ENCODE measurements around the gene SLC29A3.

Gene SLC29A3

GRCh38 chr10:71290331-71290730 lies 28.7 kb upstream of the SLC29A3 start:
- TF ChIP-seq GATA3 (IDR thresholded peaks at IDR 0.05; ENCODE audit: low read depth, low read length) (no peak), GATA2 (IDR thresholded peaks at IDR 0.05; ENCODE audit: low read depth, low read length) (no peak)

GRCh38 chr10:71290806-71291527 lies 28.1 kb upstream of the SLC29A3 start:
- TF ChIP-seq GATA3 (IDR thresholded peaks at IDR 0.05; ENCODE audit: low read depth, low read length) = no peak
- no peak for TF ChIP-seq GATA2 (IDR thresholded peaks at IDR 0.05; ENCODE audit: low read depth, low read length)

- TF ChIP-seq GATA3 (IDR thresholded peaks at IDR 0.05; ENCODE audit: low read depth, low read length) (no peak), GATA2 (IDR thresholded peaks at IDR 0.05; ENCODE audit: low read depth, low read length) (no peak)
Observed at GRCh38 chr10:71291528-71291900, 27.5 kb upstream of the SLC29A3 start.

- TF ChIP-seq GATA2 (IDR thresholded peaks at IDR 0.05; ENCODE audit: low read depth, low read length) = no peak
- TF ChIP-seq GATA3 (IDR thresholded peaks at IDR 0.05; ENCODE audit: low read depth, low read length) = no peak
Observed at GRCh38 chr10:71292624-71293445, 26.2 kb upstream of the SLC29A3 start.

- TF ChIP-seq GATA3 (IDR thresholded peaks at IDR 0.05; ENCODE audit: low read depth, low read length) = no peak
- no peak for TF ChIP-seq GATA2 (IDR thresholded peaks at IDR 0.05; ENCODE audit: low read depth, low read length)
Observed at GRCh38 chr10:71293446-71294084, 25.5 kb upstream of the SLC29A3 start.

- no peak for TF ChIP-seq GATA2 (IDR thresholded peaks at IDR 0.05; ENCODE audit: low read depth, low read length)
- TF ChIP-seq GATA3 (IDR thresholded peaks at IDR 0.05; ENCODE audit: low read depth, low read length) = no peak
Observed at GRCh38 chr10:71294091-71294561, 24.9 kb upstream of the SLC29A3 start.

GRCh38 chr10:71294856-71295255 lies 24.2 kb upstream of the SLC29A3 start:
- TF ChIP-seq GATA2 (IDR thresholded peaks at IDR 0.05; ENCODE audit: low read depth, low read length) (no peak), GATA3 (IDR thresholded peaks at IDR 0.05; ENCODE audit: low read depth, low read length) (no peak)

GRCh38 chr10:71295641-71296040 lies 23.4 kb upstream of the SLC29A3 start:
- TF ChIP-seq GATA3 (IDR thresholded peaks at IDR 0.05; ENCODE audit: low read depth, low read length) (no peak), GATA2 (IDR thresholded peaks at IDR 0.05; ENCODE audit: low read depth, low read length) (no peak)

GRCh38 chr10:71296086-71296485 lies 23.0 kb upstream of the SLC29A3 start:
- no peak for TF ChIP-seq GATA2 (IDR thresholded peaks at IDR 0.05; ENCODE audit: low read depth, low read length)
- no peak for TF ChIP-seq GATA3 (IDR thresholded peaks at IDR 0.05; ENCODE audit: low read depth, low read length)

GRCh38 chr10:71297343-71297742 lies 21.7 kb upstream of the SLC29A3 start:
- no peak for TF ChIP-seq GATA2 (IDR thresholded peaks at IDR 0.05; ENCODE audit: low read depth, low read length)
- no peak for TF ChIP-seq GATA3 (IDR thresholded peaks at IDR 0.05; ENCODE audit: low read depth, low read length)

- TF ChIP-seq GATA2 (IDR thresholded peaks at IDR 0.05; ENCODE audit: low read depth, low read length) = no peak
- no peak for TF ChIP-seq GATA3 (IDR thresholded peaks at IDR 0.05; ENCODE audit: low read depth, low read length)
Observed at GRCh38 chr10:71299071-71299785, 19.8 kb upstream of the SLC29A3 start.

GRCh38 chr10:71300555-71301370 lies 18.3 kb upstream of the SLC29A3 start:
- TF ChIP-seq GATA2 (IDR thresholded peaks at IDR 0.05; ENCODE audit: low read depth, low read length) (no peak), GATA3 (IDR thresholded peaks at IDR 0.05; ENCODE audit: low read depth, low read length) (no peak)

GRCh38 chr10:71301371-71301916 lies 17.6 kb upstream of the SLC29A3 start:
- TF ChIP-seq GATA2 (IDR thresholded peaks at IDR 0.05; ENCODE audit: low read depth, low read length) (no peak), GATA3 (IDR thresholded peaks at IDR 0.05; ENCODE audit: low read depth, low read length) (no peak)
